MM.1S (cell line): ENCODE measurements around the gene IGHMBP2.

Experiments used
- CTCF ChIP-seq: fragments of 300-600 bp; sonication (generic); IDR thresholded peaks from 2 replicates; pipeline ENCODE4 v1.5.1; 2016; ENCODE audit warnings: antibody characterized with exemption, low read length, mixed read lengths
- EZH2 ChIP-seq: fragments of 300-600 bp; sonication (generic); optimal IDR thresholded peaks from 2 replicates; pipeline ENCODE3; 2017; ENCODE audit warnings: low read depth, mild to moderate bottlenecking, antibody characterized with exemption, low read length, mixed read lengths

- no peak for TF ChIP-seq CTCF
- no peak for TF ChIP-seq EZH2
Measured at GRCh38 chr11:68854273-68854958, 49.3 kb upstream of the IGHMBP2 start.
